CD8-positive, alpha-beta memory T cell (primary cell): ENCODE results near the gene IQCK. TPM values are rescaled to one million over a fixed set of nuclear protein-coding genes. Genes with fewer than 3 reads are reported as not detected.
"Not testable (repeated sequence)": the region's sequence is repeated elsewhere in the genome, so short reads cannot be mapped to it uniquely, and the experiment has no call there.

Experiments
- CTCF ChIA-PET: fragments of 350-600 bp; sonication (Branson Sonifier 250); formaldehyde crosslinking; loops from one replicate; lab custom pipeline; 2021; ENCODE audit warnings: antibody characterized with exemption; lab: Charles Lee
- POLR2A ChIA-PET: fragments of 350-600 bp; sonication (Branson Sonifier 250); formaldehyde crosslinking; loops from one replicate; lab custom pipeline; 2021; ENCODE audit warnings: antibody characterized with exemption; lab: Charles Lee
- DNase-seq, 5 donors: peaks; one replicate each; pipeline versions ENCODE4 v3.0.0 to v3.0.0-alpha.2; 2020 to 2022; ENCODE audit warnings: mixed read lengths in 1 of 5
- H3K27ac ChIP-seq: one replicate; pipeline ENCODE4 v1.7.0; 2013; ENCODE audit warnings: low read depth, mild to moderate bottlenecking, low read length, moderate library complexity
- H3K27me3 ChIP-seq: 2 replicates; pipeline ENCODE4 v1.7.0; 2013; ENCODE audit warnings: low read length, mild to moderate bottlenecking; ENCODE audit not compliant: insufficient read depth, poor library complexity, severe bottlenecking
- H3K36me3 ChIP-seq: 2 replicates; pipeline ENCODE4 v1.7.0; 2013; ENCODE audit warnings: mild to moderate bottlenecking, low read length, moderate library complexity; ENCODE audit not compliant: insufficient read depth
- H3K4me1 ChIP-seq: 2 replicates; pipeline ENCODE4 v1.7.0; 2013; ENCODE audit warnings: mild to moderate bottlenecking, low read length, moderate library complexity; ENCODE audit not compliant: insufficient read depth
- H3K4me3 ChIP-seq: 2 replicates; pipeline ENCODE4 v1.7.0; 2013; ENCODE audit warnings: mild to moderate bottlenecking, low read length
- H3K9me3 ChIP-seq: 2 replicates; pipeline ENCODE4 v1.7.0; 2013; ENCODE audit warnings: mild to moderate bottlenecking, low read length
- H3K27ac Mint-ChIP-seq, 8 donors: one replicate each; pipeline ENCODE4 v1.8.0; 2020 to 2021; ENCODE audit warnings: mixed read lengths in 8 of 8, mild to moderate bottlenecking in 6 of 8, inconsistent platforms in 3 of 8, moderate library complexity in 3 of 8
- H3K27me3 Mint-ChIP-seq, 2 donors: one replicate each; pipeline ENCODE4 v1.8.0; 2020 to 2021; ENCODE audit warnings: mixed read lengths in 2 of 2, mild to moderate bottlenecking in 1 of 2, moderate library complexity in 1 of 2
- H3K36me3 Mint-ChIP-seq, 3 donors: one replicate each; pipeline ENCODE4 v1.8.0; 2020 to 2021; ENCODE audit warnings: mixed read lengths in 3 of 3, inconsistent platforms in 1 of 3, mild to moderate bottlenecking in 1 of 3
- H3K4me1 Mint-ChIP-seq, 3 donors: one replicate each; pipeline ENCODE4 v1.8.0; 2020 to 2021; ENCODE audit warnings: mixed read lengths in 3 of 3, inconsistent platforms in 1 of 3, mild to moderate bottlenecking in 1 of 3
- H3K4me3 Mint-ChIP-seq, 7 donors: one replicate each; pipeline ENCODE4 v1.8.0; 2020 to 2021; ENCODE audit warnings: mixed read lengths in 7 of 7, mild to moderate bottlenecking in 6 of 7, moderate library complexity in 4 of 7, inconsistent platforms in 2 of 7
- H3K9me3 Mint-ChIP-seq, 5 donors: one replicate each; pipeline ENCODE4 v1.8.0; 2020 to 2022; ENCODE audit warnings: mixed read lengths in 5 of 5, mild to moderate bottlenecking in 3 of 5, moderate library complexity in 2 of 5, inconsistent platforms in 1 of 5
- polyA plus RNA-seq: library from polyadenylated mRNA; unstranded; fragments of 300-500 nt; fragmentation: Illumina TruSeq; gene quantifications from one replicate; pipeline ENCODE4 v1.2.3, GENCODE V29; 2021
- total RNA-seq, 2 experiments: library from RNA; stranded (reverse); gene quantifications; one replicate each; pipeline ENCODE4 v1.2.3, GENCODE V29; 2021

The IQCK gene
- total and polyA plus RNA-seq, 3 experiments from 2014 or later = 1.9 to 3.8 (median 2.6) TPM

DNA sequence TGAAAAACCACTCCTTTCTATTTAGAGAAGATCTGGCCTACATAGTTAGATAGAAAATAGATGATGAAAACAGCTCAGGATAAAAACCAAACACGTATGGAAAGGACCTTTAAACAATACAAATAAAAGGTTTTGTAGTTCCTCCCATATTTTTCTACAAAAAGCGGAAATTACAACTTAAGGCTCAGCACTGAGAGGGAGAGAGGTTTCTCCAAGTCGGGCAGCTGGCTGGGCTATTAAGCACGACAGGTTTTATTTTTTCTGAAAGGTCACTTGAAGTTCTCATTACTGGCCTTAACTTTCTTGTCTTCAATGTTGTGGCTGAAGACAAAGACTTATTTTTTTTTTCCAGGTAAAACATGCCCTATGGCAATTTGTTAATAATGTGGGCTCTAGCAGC, 83.8 kb downstream of the IQCK start:
- peaks cover 14% of the 10 kb centered on the region for H3K4me1 ChIP-seq
- H3K4me3 Mint-ChIP-seq, H3K27me3 ChIP-seq, H3K4me3 ChIP-seq, H3K9me3 ChIP-seq, H3K27me3 Mint-ChIP-seq, H3K36me3 ChIP-seq, POLR2A ChIA-PET, CTCF ChIA-PET, H3K36me3 Mint-ChIP-seq, H3K9me3 Mint-ChIP-seq, H3K27ac Mint-ChIP-seq, DNase-seq, H3K27ac ChIP-seq: not testable (repeated sequence)
- H3K4me1 Mint-ChIP-seq = peaks cover 10 to 15% (median 12%) of the 10 kb centered on the region in 3 donors

DNA sequence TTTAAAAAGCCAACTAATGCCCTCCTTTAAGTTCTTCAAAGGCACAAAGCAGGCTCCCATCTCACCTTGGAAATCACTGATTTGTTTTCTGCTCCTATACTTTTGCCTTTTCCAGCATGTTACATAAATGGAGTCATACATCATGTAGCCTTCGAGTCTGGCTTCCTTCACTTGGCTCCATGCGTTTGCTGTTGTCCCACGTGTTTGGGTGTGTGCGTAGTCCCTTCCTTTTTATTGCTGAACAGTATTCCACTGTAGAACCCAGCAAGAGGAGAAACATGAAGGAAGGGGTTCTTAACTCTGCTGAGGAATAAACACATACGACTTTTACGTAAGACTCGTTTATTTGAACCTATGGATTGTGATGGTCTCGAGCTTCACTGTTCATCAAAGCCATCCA, 84.5 kb downstream of the IQCK start:
- Mint-ChIP-seq H3K4me3 (no peak overlapping the region), H3K9me3 (peaks cover 0 to 4% (median 3%) of the 10 kb centered on the region in 5 donors)
- CTCF ChIA-PET = no interaction called here

DNA sequence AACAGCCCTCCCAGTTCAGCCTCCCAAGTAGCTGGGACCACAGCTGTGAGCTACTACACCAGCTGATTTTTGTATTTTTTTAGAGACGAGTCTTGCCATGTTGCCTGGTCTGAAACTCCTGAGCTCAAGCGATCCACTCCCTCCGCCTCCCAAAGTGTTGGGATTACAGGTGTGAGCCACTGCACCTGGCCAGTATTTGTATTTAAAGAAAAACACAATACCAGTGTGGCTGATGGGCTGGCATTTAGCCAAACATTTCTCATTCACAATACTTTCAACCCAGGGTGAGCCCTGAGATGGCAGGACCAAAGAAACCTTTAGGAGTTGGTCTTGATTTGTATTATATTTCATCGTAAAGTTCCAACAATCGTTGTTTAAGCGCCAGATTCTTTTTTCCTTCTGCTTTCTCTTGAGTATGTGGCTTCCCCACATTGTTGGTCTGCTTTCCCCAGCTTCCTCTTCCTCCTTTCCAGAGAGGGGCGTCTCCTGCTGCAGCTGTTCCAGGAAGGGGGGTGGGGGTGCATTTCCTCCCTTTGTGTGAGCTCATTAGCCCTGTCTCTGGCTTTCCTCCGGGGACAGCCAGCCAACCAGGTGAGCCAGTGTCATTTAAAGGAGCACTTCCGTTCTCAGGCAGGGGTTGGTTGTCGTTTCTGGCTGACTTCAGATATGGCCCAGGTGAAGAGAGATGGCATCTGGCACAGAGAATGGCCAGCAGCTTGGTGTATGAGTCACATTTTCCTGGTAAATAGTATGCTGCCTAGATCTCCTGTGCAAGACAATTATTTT, 86.7 kb downstream of the IQCK start:
- no peaks in the 10 kb centered on the region for H3K36me3 ChIP-seq
- Mint-ChIP-seq H3K9me3 (peaks cover 0 to 4% (median 3%) of the 10 kb centered on the region in 5 donors), H3K4me3 (peak overlapping the region in 6 of 7 donors; percentile 58 to 90 (median 70)), H3K4me1 (peaks cover 10 to 15% (median 12%) of the 10 kb centered on the region in 3 donors), H3K36me3 (peaks cover 0 to 3% (median 0%) of the 10 kb centered on the region in 3 donors), H3K27me3 (no peaks in the 10 kb centered on the region), H3K27ac (peak overlapping the region in 7 of 8 donors; percentile 8 to 84 (median 69))
- H3K27ac ChIP-seq = no peak overlapping the region
- peaks cover 14% of the 10 kb centered on the region for H3K4me1 ChIP-seq
- no peaks in the 10 kb centered on the region for H3K9me3 ChIP-seq
- H3K4me3 ChIP-seq = peak overlapping the region; percentile 23
- H3K27me3 ChIP-seq = no peaks in the 10 kb centered on the region
- peak in 1 of 5 donors; percentile 15 for DNase-seq
- POLR2A ChIA-PET = no interaction called here
- CTCF ChIA-PET = no interaction called here

More for the DNA sequence above, 84.5 kb downstream of the IQCK start:
- H3K27me3 ChIP-seq = no peaks in the 10 kb centered on the region
- H3K27ac ChIP-seq = no peak overlapping the region
- POLR2A ChIA-PET = no interaction called here
- no peaks in the 10 kb centered on the region for H3K36me3 ChIP-seq
- no peak for DNase-seq
- H3K4me3 ChIP-seq = no peak overlapping the region
- no peaks in the 10 kb centered on the region for H3K9me3 ChIP-seq
- peaks cover 14% of the 10 kb centered on the region for H3K4me1 ChIP-seq
- no peaks in the 10 kb centered on the region for H3K27me3 Mint-ChIP-seq
- H3K4me1 Mint-ChIP-seq = peaks cover 10 to 15% (median 12%) of the 10 kb centered on the region in 3 donors
- peaks cover 0 to 3% (median 0%) of the 10 kb centered on the region in 3 donors for H3K36me3 Mint-ChIP-seq
- no peak overlapping the region for H3K27ac Mint-ChIP-seq

DNA sequence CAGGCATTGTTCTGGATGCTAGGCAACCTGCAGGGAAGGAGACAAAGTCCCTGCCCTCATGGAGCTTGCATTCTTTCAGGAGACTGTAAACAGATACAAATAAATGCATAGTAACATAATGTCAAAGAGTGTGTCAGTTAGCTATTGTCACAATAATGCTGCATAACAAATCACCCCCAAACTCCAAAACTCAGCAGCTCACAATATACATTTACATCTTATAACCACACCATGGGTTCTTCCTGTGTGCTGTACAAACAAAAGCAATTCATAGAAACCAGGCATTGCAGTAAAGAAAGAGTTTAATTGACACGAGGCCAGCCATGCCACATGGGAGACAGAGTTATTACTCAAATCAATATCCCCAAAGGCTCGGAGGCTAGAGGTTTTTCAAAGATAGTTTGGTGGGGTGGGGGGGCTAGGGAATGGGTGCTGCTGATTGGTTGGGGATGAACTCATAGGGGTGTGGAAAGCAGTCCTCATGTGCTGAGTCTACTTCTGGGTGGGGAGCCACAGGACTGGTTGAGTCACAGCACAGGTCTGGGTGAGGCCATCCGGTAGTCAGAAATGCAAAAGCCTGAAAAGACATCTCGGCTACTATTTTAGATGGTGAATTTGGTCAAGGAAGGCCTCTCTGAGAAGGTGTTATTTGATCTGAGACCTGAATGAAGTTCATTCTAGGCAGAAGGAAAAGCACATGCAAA, 87.5 kb downstream of the IQCK start:
- H3K36me3 ChIP-seq = no peaks in the 10 kb centered on the region
- ChIA-PET CTCF (no interaction called here), POLR2A (no interaction called here)
- no peak overlapping the region for H3K4me3 ChIP-seq
- no peaks in the 10 kb centered on the region for H3K27me3 ChIP-seq
- Mint-ChIP-seq H3K27me3 (no peaks in the 10 kb centered on the region), H3K4me1 (peaks cover 10 to 15% (median 12%) of the 10 kb centered on the region in 3 donors), H3K27ac (peak overlapping the region in 3 of 8 donors; percentile 1 to 69 (median 29)), H3K4me3 (peak overlapping the region in 4 of 7 donors; percentile 58 to 90 (median 72)), H3K9me3 (peaks cover 0 to 4% (median 3%) of the 10 kb centered on the region in 5 donors), H3K36me3 (peaks cover 0 to 3% (median 0%) of the 10 kb centered on the region in 3 donors)
- peaks cover 14% of the 10 kb centered on the region for H3K4me1 ChIP-seq
- no peaks in the 10 kb centered on the region for H3K9me3 ChIP-seq
- DNase-seq = no peak
- no peak overlapping the region for H3K27ac ChIP-seq

- H3K4me3 Mint-ChIP-seq = no peak overlapping the region
- H3K27me3 Mint-ChIP-seq = peaks cover 3% of the 10 kb centered on the region in 2 donors
- ChIA-PET POLR2A (no interaction called here), CTCF (interaction anchor here (0.6 kb wide), 1 partner anchor 11 kb away, joined by 3 read pairs; no protein-coding TSS in a partner anchor)
- H3K27me3 ChIP-seq = no peaks in the 10 kb centered on the region
- H3K27ac ChIP-seq = no peak overlapping the region
- peak overlapping the region in 1 of 8 donors; percentile 6 for H3K27ac Mint-ChIP-seq
- peaks cover 10 to 15% (median 12%) of the 10 kb centered on the region in 3 donors for H3K4me1 Mint-ChIP-seq
- no peak for DNase-seq
- H3K36me3 Mint-ChIP-seq = peaks cover 0 to 3% (median 0%) of the 10 kb centered on the region in 3 donors
- H3K9me3 ChIP-seq = peaks cover 5% of the 10 kb centered on the region
- no peaks in the 10 kb centered on the region for H3K36me3 ChIP-seq
- no peak overlapping the region for H3K4me3 ChIP-seq
- peaks cover 14% of the 10 kb centered on the region for H3K4me1 ChIP-seq
- H3K9me3 Mint-ChIP-seq = peaks cover 3 to 10% (median 8%) of the 10 kb centered on the region in 5 donors
Observed at GRCh38 chr16:19808061-19808641, 90.1 kb downstream of the IQCK start.

- Mint-ChIP-seq H3K9me3 (peaks cover 3 to 11% (median 10%) of the 10 kb centered on the region in 5 donors), H3K4me3 (no peak overlapping the region), H3K4me1 (peaks cover 10 to 12% (median 11%) of the 10 kb centered on the region in 3 donors), H3K27me3 (peaks cover 3 to 5% of the 10 kb centered on the region in 2 donors), H3K36me3 (peaks cover 0 to 3% (median 0%) of the 10 kb centered on the region in 3 donors), H3K27ac (no peak overlapping the region)
- no peaks in the 10 kb centered on the region for H3K27me3 ChIP-seq
- H3K4me3 ChIP-seq = no peak overlapping the region
- peaks cover 7% of the 10 kb centered on the region for H3K9me3 ChIP-seq
- CTCF ChIA-PET = no interaction called here
- no peaks in the 10 kb centered on the region for H3K36me3 ChIP-seq
- POLR2A ChIA-PET = no interaction called here
- H3K27ac ChIP-seq = no peak overlapping the region
- no peak for DNase-seq
- peaks cover 13% of the 10 kb centered on the region for H3K4me1 ChIP-seq
Observed at GRCh38 chr16:19809121-19809635, 91.1 kb downstream of the IQCK start.

DNA sequence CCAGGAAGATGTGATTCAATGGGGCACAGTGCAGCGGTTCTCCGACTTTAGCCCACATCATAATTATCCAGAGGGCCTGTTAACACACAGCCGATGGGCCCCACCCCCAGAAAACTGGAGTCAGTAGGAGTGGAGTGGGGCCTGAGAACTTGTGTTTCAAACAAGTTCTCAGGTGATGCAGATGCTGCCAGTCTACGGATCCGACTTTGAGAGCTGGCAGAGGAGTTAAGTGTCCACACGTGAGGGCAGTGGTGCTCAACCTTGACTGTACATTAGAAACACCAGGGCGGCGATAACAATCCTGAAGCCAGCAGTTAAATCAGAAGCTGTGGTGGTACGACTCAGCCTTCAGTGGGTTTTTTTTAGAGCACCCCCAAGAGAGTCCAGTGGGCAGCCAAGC, 91.6 kb downstream of the IQCK start:
- H3K27me3 ChIP-seq = no peaks in the 10 kb centered on the region
- H3K27ac Mint-ChIP-seq = no peak overlapping the region
- peaks cover 3 to 5% of the 10 kb centered on the region in 2 donors for H3K27me3 Mint-ChIP-seq
- DNase-seq = no peak
- peaks cover 0 to 3% (median 0%) of the 10 kb centered on the region in 3 donors for H3K36me3 Mint-ChIP-seq
- no peak overlapping the region for H3K4me3 Mint-ChIP-seq
- H3K4me3 ChIP-seq = no peak overlapping the region
- ChIA-PET CTCF (no interaction called here), POLR2A (no interaction called here)
- H3K9me3 Mint-ChIP-seq = peaks cover 3 to 11% (median 10%) of the 10 kb centered on the region in 5 donors
- H3K4me1 Mint-ChIP-seq = peaks cover 6 to 8% (median 7%) of the 10 kb centered on the region in 3 donors
- peaks cover 7% of the 10 kb centered on the region for H3K9me3 ChIP-seq
- no peak overlapping the region for H3K27ac ChIP-seq
- H3K4me1 ChIP-seq = peaks cover 8% of the 10 kb centered on the region
- no peaks in the 10 kb centered on the region for H3K36me3 ChIP-seq
